ENCODE results near the gene CASP7. TPM values are rescaled to one million over a fixed set of nuclear protein-coding genes. Genes with fewer than 3 reads are reported as not detected.

Gene CASP7
- total RNA-seq, 1 experiment from 2014 or later = 4.7 TPM

DNA sequence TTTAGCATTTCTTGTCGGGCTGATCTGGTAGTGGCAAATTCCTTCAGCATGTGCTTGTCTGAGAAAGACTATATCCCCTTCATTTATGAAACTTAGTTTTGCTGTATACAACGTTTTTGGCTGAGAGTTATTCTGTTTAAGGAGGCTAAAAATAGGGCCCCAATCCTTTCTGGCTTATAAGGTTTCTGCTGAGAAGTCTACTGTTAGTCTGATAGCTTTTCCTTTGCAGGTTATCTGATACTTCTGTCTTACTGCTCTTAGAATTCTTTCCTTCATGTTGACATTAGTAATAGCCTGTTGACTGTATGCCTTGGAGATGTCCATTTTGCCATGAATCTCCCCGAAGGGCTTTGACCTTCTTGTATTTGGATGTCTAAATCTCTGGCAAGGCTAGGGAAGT lies 9.9 kb downstream of the CASP7 start:
- H3K36me3 Mint-ChIP-seq = peaks cover 43% of the 10 kb centered on the region
- POLR2A ChIA-PET = no interaction called here
- DNase-seq (ENCODE audit: low spot score) (no peak), ATAC-seq (no peak)
- CTCF ChIA-PET = interaction anchor here (1.3 kb wide), 1 partner anchor 10 kb away, joined by 6 read pairs; the partner anchor contains the start of gene CASP7
- TF ChIP-seq, protein P1, sequence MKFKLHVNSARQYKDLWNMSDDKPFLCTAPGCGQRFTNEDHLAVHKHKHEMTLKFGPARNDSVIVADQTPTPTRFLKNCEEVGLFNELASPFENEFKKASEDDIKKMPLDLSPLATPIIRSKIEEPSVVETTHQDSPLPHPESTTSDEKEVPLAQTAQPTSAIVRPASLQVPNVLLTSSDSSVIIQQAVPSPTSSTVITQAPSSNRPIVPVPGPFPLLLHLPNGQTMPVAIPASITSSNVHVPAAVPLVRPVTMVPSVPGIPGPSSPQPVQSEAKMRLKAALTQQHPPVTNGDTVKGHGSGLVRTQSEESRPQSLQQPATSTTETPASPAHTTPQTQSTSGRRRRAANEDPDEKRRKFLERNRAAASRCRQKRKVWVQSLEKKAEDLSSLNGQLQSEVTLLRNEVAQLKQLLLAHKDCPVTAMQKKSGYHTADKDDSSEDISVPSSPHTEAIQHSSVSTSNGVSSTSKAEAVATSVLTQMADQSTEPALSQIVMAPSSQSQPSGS (CRISPR knock-in tag; IDR thresholded peaks at IDR 0.05; ENCODE audit: borderline replicate concordance, low read depth) = no peak
- TF ChIP-seq, protein P2, sequence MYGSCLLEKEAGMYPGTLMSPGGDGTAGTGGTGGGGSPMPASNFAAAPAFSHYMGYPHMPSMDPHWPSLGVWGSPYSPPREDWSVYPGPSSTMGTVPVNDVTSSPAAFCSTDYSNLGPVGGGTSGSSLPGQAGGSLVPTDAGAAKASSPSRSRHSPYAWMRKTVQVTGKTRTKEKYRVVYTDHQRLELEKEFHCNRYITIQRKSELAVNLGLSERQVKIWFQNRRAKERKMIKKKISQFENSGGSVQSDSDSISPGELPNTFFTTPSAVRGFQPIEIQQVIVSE (CRISPR knock-in tag; IDR thresholded peaks at IDR 0.05; ENCODE audit: borderline replicate concordance) = no peak
- TF ChIP-seq FOXJ3 (CRISPR knock-in tag; IDR thresholded peaks at IDR 0.05; ENCODE audit: borderline replicate concordance) (no peak), TCF7 (CRISPR knock-in tag; IDR thresholded peaks at IDR 0.05; ENCODE audit: low read depth) (no peak), GABPB1 (CRISPR knock-in tag; IDR thresholded peaks at IDR 0.05) (no peak)
- TF ChIP-seq, protein P3, sequence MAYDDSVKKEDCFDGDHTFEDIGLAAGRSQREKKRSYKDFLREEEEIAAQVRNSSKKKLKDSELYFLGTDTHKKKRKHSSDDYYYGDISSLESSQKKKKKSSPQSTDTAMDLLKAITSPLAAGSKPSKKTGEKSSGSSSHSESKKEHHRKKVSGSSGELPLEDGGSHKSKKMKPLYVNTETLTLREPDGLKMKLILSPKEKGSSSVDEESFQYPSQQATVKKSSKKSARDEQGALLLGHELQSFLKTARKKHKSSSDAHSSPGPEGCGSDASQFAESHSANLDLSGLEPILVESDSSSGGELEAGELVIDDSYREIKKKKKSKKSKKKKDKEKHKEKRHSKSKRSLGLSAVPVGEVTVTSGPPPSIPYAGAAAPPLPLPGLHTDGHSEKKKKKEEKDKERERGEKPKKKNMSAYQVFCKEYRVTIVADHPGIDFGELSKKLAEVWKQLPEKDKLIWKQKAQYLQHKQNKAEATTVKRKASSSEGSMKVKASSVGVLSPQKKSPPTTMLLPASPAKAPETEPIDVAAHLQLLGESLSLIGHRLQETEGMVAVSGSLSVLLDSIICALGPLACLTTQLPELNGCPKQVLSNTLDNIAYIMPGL (CRISPR knock-in tag; IDR thresholded peaks at IDR 0.05) = no peak
- TF ChIP-seq, protein P4, sequence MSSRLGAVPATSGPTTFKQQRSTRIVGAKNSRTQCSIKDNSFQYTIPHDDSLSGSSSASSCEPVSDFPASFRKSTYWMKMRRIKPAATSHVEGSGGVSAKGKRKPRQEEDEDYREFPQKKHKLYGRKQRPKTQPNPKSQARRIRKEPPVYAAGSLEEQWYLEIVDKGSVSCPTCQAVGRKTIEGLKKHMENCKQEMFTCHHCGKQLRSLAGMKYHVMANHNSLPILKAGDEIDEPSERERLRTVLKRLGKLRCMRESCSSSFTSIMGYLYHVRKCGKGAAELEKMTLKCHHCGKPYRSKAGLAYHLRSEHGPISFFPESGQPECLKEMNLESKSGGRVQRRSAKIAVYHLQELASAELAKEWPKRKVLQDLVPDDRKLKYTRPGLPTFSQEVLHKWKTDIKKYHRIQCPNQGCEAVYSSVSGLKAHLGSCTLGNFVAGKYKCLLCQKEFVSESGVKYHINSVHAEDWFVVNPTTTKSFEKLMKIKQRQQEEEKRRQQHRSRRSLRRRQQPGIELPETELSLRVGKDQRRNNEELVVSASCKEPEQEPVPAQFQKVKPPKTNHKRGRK (CRISPR knock-in tag; IDR thresholded peaks at IDR 0.05; ENCODE audit: borderline replicate concordance) = no peak
- TF ChIP-seq, protein P5, sequence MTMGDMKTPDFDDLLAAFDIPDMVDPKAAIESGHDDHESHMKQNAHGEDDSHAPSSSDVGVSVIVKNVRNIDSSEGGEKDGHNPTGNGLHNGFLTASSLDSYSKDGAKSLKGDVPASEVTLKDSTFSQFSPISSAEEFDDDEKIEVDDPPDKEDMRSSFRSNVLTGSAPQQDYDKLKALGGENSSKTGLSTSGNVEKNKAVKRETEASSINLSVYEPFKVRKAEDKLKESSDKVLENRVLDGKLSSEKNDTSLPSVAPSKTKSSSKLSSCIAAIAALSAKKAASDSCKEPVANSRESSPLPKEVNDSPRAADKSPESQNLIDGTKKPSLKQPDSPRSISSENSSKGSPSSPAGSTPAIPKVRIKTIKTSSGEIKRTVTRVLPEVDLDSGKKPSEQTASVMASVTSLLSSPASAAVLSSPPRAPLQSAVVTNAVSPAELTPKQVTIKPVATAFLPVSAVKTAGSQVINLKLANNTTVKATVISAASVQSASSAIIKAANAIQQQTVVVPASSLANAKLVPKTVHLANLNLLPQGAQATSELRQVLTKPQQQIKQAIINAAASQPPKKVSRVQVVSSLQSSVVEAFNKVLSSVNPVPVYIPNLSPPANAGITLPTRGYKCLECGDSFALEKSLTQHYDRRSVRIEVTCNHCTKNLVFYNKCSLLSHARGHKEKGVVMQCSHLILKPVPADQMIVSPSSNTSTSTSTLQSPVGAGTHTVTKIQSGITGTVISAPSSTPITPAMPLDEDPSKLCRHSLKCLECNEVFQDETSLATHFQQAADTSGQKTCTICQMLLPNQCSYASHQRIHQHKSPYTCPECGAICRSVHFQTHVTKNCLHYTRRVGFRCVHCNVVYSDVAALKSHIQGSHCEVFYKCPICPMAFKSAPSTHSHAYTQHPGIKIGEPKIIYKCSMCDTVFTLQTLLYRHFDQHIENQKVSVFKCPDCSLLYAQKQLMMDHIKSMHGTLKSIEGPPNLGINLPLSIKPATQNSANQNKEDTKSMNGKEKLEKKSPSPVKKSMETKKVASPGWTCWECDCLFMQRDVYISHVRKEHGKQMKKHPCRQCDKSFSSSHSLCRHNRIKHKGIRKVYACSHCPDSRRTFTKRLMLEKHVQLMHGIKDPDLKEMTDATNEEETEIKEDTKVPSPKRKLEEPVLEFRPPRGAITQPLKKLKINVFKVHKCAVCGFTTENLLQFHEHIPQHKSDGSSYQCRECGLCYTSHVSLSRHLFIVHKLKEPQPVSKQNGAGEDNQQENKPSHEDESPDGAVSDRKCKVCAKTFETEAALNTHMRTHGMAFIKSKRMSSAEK (CRISPR knock-in tag; IDR thresholded peaks at IDR 0.05; ENCODE audit: borderline replicate concordance) = no peak
- no peak overlapping the region for H3K27ac Mint-ChIP-seq
- H3K9me3 Mint-ChIP-seq = peaks cover 49% of the 10 kb centered on the region
- H3K4me1 Mint-ChIP-seq = peaks cover 22% of the 10 kb centered on the region
- H3K27me3 Mint-ChIP-seq (ENCODE audit: low read depth) = peaks cover 7% of the 10 kb centered on the region
- H3K4me3 Mint-ChIP-seq = no peak overlapping the region

DNA sequence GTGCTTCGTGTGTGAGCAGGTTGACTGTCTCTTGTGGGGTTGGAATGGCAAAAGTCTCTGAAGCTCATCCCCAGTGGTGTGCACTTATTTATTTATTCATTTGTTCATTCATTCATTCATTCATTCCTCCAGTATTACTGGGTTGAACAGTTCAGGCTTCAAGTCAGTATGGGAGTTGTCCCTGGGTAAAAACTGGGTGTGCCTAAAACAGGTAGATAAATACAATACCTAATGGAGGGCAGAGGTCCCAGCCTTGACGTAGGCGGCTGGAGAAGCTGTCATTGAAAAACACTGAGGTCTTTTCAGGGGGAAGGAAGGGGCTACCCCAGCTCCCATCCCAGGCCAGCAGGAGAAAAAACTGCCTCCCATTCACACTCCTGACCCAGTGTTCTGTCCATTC lies 11.0 kb downstream of the CASP7 start:
- Mint-ChIP-seq H3K27me3 (ENCODE audit: low read depth) (peaks cover 7% of the 10 kb centered on the region), H3K4me3 (no peak overlapping the region)
- ATAC-seq = no peak

More for the DNA sequence above, 11.0 kb downstream of the CASP7 start:
- POLR2A ChIA-PET = no interaction called here
- Mint-ChIP-seq H3K9me3 (peaks cover 42% of the 10 kb centered on the region), H3K36me3 (peaks cover 40% of the 10 kb centered on the region), H3K27ac (no peak overlapping the region), H3K4me1 (peaks cover 22% of the 10 kb centered on the region)
- DNase-seq (ENCODE audit: low spot score) = no peak
- CTCF ChIA-PET = interaction anchor here (0.8 kb wide), 1 partner anchor 12 kb away, joined by 4 read pairs; no protein-coding TSS in a partner anchor
- TF ChIP-seq GRHL2 (CRISPR knock-in tag; IDR thresholded peaks at IDR 0.05; ENCODE audit: insufficient replicate concordance, severe bottlenecking) = no peak
- no peak for TF ChIP-seq ZNF219 (CRISPR knock-in tag; IDR thresholded peaks at IDR 0.05; ENCODE audit: borderline replicate concordance)
- TF ChIP-seq, protein P6, sequence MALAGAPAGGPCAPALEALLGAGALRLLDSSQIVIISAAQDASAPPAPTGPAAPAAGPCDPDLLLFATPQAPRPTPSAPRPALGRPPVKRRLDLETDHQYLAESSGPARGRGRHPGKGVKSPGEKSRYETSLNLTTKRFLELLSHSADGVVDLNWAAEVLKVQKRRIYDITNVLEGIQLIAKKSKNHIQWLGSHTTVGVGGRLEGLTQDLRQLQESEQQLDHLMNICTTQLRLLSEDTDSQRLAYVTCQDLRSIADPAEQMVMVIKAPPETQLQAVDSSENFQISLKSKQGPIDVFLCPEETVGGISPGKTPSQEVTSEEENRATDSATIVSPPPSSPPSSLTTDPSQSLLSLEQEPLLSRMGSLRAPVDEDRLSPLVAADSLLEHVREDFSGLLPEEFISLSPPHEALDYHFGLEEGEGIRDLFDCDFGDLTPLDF (CRISPR knock-in tag; IDR thresholded peaks at IDR 0.05) = no peak
- TF ChIP-seq, protein P7, sequence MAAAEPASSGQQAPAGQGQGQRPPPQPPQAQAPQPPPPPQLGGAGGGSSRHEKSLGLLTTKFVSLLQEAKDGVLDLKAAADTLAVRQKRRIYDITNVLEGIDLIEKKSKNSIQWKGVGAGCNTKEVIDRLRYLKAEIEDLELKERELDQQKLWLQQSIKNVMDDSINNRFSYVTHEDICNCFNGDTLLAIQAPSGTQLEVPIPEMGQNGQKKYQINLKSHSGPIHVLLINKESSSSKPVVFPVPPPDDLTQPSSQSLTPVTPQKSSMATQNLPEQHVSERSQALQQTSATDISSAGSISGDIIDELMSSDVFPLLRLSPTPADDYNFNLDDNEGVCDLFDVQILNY (CRISPR knock-in tag; IDR thresholded peaks at IDR 0.05) = no peak
- no peak for TF ChIP-seq FOXP1 (CRISPR knock-in tag; IDR thresholded peaks at IDR 0.05; ENCODE audit: borderline replicate concordance)
- no peak for TF ChIP-seq ZNF671 (CRISPR knock-in tag; IDR thresholded peaks at IDR 0.05)
- no peak for TF ChIP-seq ETV6 (CRISPR knock-in tag; IDR thresholded peaks at IDR 0.05)
- no peak for TF ChIP-seq ZNF121 (CRISPR knock-in tag; IDR thresholded peaks at IDR 0.05)
- TF ChIP-seq, protein P5 (CRISPR knock-in tag; IDR thresholded peaks at IDR 0.05; ENCODE audit: borderline replicate concordance) = no peak
